DOHH2 (cell line): ENCODE measurements around the gene EPGN.

Experiments
- EZH2phosphoT487 ChIP-seq: fragments of 200-600 bp; sonication (generic); IDR thresholded peaks from 2 replicates; pipeline ENCODE4 v1.6.1; 2017; ENCODE audit warnings: borderline replicate concordance, mild to moderate bottlenecking, antibody characterized with exemption, low read length, moderate library complexity, mixed read lengths
- TF ChIP-seq, protein P1 (sequence below): fragments of 200-600 bp; sonication (generic); IDR thresholded peaks from one replicate; pipeline ENCODE4 v1.5.1; 2014; ENCODE audit warnings: antibody characterized with exemption, mild to moderate bottlenecking, low read depth, low read length; ENCODE audit not compliant: poor library complexity, severe bottlenecking

DNA sequence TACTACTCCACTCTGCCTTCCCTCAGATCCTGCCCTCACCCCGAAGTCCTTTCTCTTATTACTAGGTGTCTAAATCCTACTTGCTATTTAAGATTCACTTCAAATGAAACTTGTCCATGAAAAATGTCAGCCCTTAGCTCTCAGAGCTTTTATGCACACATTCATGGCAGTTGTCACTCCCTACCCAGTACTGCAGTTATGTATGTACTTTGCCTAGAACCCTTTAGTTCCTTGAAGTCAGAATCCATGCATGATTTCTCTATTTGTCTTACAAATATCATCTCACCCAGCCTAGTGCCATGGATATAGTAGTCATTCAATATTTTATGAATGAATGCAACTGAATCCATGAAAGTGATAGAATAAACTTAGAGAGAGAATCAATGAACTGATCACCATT lies 3.3 kb upstream of the EPGN start:
- TF ChIP-seq, protein P1, sequence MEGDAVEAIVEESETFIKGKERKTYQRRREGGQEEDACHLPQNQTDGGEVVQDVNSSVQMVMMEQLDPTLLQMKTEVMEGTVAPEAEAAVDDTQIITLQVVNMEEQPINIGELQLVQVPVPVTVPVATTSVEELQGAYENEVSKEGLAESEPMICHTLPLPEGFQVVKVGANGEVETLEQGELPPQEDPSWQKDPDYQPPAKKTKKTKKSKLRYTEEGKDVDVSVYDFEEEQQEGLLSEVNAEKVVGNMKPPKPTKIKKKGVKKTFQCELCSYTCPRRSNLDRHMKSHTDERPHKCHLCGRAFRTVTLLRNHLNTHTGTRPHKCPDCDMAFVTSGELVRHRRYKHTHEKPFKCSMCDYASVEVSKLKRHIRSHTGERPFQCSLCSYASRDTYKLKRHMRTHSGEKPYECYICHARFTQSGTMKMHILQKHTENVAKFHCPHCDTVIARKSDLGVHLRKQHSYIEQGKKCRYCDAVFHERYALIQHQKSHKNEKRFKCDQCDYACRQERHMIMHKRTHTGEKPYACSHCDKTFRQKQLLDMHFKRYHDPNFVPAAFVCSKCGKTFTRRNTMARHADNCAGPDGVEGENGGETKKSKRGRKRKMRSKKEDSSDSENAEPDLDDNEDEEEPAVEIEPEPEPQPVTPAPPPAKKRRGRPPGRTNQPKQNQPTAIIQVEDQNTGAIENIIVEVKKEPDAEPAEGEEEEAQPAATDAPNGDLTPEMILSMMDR = no peak
- no peak for TF ChIP-seq EZH2phosphoT487
